Type B pancreatic cell (in vitro differentiated cells): ENCODE results near the gene NOM1. TPM values are rescaled to one million over a fixed set of nuclear protein-coding genes. Genes with fewer than 3 reads are reported as not detected.

Experiments used
- DNase-seq: peaks from one replicate; pipeline ENCODE4 v3.0.0; 2021; ENCODE audit warnings: mixed read lengths; ENCODE audit not compliant: unreplicated experiment; ENCODE audit errors: extremely low spot score
- H3K27ac Mint-ChIP-seq: 2 replicates; pipeline ENCODE4 v1.8.0; 2021; ENCODE audit warnings: mild to moderate bottlenecking, mixed read lengths
- H3K27me3 Mint-ChIP-seq: 2 replicates; pipeline ENCODE4 v1.8.0; 2021; ENCODE audit warnings: mixed read lengths
- H3K36me3 Mint-ChIP-seq: 2 replicates; pipeline ENCODE4 v1.8.0; 2021; ENCODE audit warnings: mixed read lengths
- H3K4me1 Mint-ChIP-seq: one replicate; pipeline ENCODE4 v1.8.0; 2021; ENCODE audit warnings: mixed read lengths; ENCODE audit not compliant: unreplicated experiment
- H3K4me3 Mint-ChIP-seq: 2 replicates; pipeline ENCODE4 v1.8.0; 2021; ENCODE audit warnings: mild to moderate bottlenecking, mixed read lengths
- H3K9me3 Mint-ChIP-seq: 2 replicates; pipeline ENCODE4 v1.8.0; 2021; ENCODE audit warnings: mixed read lengths
- CTCF ChIP-seq: fragments of 200-600 bp; sonication (generic); conservative IDR thresholded peaks from 2 replicates; pipeline ENCODE4 v1.5.0; 2021; ENCODE audit warnings: antibody characterized with exemption, mild to moderate bottlenecking
- total RNA-seq: library from RNA; stranded (reverse); gene quantifications from 2 replicates; pipeline ENCODE4 v1.2.1, GENCODE V29; 2021; ENCODE audit warnings: low replicate concordance

The NOM1 gene
- total RNA-seq, 1 donor from 2014 or later = 26.9 TPM

GRCh38 chr7:156940421-156941122 is 8.9 kb upstream of the NOM1 start:
- TF ChIP-seq CTCF = no peak
- no peaks in the 10 kb centered on the region for H3K36me3 Mint-ChIP-seq
- H3K9me3 Mint-ChIP-seq = no peaks in the 10 kb centered on the region
- H3K4me3 Mint-ChIP-seq = no peak overlapping the region
- no peak for DNase-seq
- H3K27ac Mint-ChIP-seq = no peak overlapping the region
- H3K4me1 Mint-ChIP-seq = no peaks in the 10 kb centered on the region
- H3K27me3 Mint-ChIP-seq = peaks cover 26% of the 10 kb centered on the region

GRCh38 chr7:156941393-156942182 is 7.9 kb upstream of the NOM1 start:
- Mint-ChIP-seq H3K4me3 (no peak overlapping the region), H3K27ac (no peak overlapping the region), H3K36me3 (no peaks in the 10 kb centered on the region), H3K27me3 (peaks cover 34% of the 10 kb centered on the region), H3K9me3 (no peaks in the 10 kb centered on the region), H3K4me1 (no peaks in the 10 kb centered on the region)
- TF ChIP-seq CTCF = no peak
- no peak for DNase-seq

GRCh38 chr7:156942708-156943090 is 6.8 kb upstream of the NOM1 start:
- no peak for TF ChIP-seq CTCF
- no peaks in the 10 kb centered on the region for H3K36me3 Mint-ChIP-seq
- no peaks in the 10 kb centered on the region for H3K9me3 Mint-ChIP-seq
- H3K27me3 Mint-ChIP-seq = peaks cover 41% of the 10 kb centered on the region
- no peak overlapping the region for H3K4me3 Mint-ChIP-seq
- DNase-seq = no peak
- H3K27ac Mint-ChIP-seq = no peak overlapping the region
- no peaks in the 10 kb centered on the region for H3K4me1 Mint-ChIP-seq

- H3K27ac Mint-ChIP-seq = no peak overlapping the region
- no peak for TF ChIP-seq CTCF
- peaks cover 38% of the 10 kb centered on the region for H3K27me3 Mint-ChIP-seq
- no peaks in the 10 kb centered on the region for H3K9me3 Mint-ChIP-seq
- no peak for DNase-seq
- H3K4me1 Mint-ChIP-seq = no peaks in the 10 kb centered on the region
- no peak overlapping the region for H3K4me3 Mint-ChIP-seq
- H3K36me3 Mint-ChIP-seq = no peaks in the 10 kb centered on the region
These were observed 6.1 kb upstream of the NOM1 start for GRCh38 chr7:156943091-156944041.

- Mint-ChIP-seq H3K9me3 (no peaks in the 10 kb centered on the region), H3K36me3 (no peaks in the 10 kb centered on the region), H3K27me3 (peaks cover 38% of the 10 kb centered on the region), H3K27ac (no peak overlapping the region), H3K4me3 (no peak overlapping the region), H3K4me1 (no peaks in the 10 kb centered on the region)
- TF ChIP-seq CTCF = no peak
- DNase-seq = no peak
These were observed 4.6 kb upstream of the NOM1 start for GRCh38 chr7:156944876-156945275.
